Muscle of leg (tissue), 11 donors: ENCODE data around the gene PPT1. TPM values are rescaled to one million over a fixed set of nuclear protein-coding genes. Genes with fewer than 3 reads are reported as not detected.

ENCODE experiments used
- DNase-seq: peaks from one replicate; pipeline ENCODE4 v3.0.0; 2013
- H3K27ac ChIP-seq: one replicate; pipeline ENCODE4 v1.5.1; 2013; ENCODE audit warnings: mild to moderate bottlenecking, low read length, control low read depth
- H3K27me3 ChIP-seq: one replicate; pipeline ENCODE4 v1.6.1; 2013; ENCODE audit warnings: low read length; ENCODE audit not compliant: control insufficient read depth, insufficient read depth
- H3K36me3 ChIP-seq: one replicate; pipeline ENCODE4 v1.6.1; 2013; ENCODE audit warnings: low read length; ENCODE audit not compliant: control insufficient read depth, insufficient read depth
- H3K4me1 ChIP-seq: one replicate; pipeline ENCODE4 v1.6.1; 2013; ENCODE audit warnings: low read length; ENCODE audit not compliant: control insufficient read depth, insufficient read depth
- H3K4me3 ChIP-seq: one replicate; pipeline ENCODE4 v1.5.1; 2013; ENCODE audit warnings: low read length, control low read depth
- H3K9me3 ChIP-seq: replicated peaks from 2 replicates; pipeline ENCODE4 v1.6.1; 2013; ENCODE audit warnings: low read depth, low read length; ENCODE audit not compliant: control insufficient read depth
- WGBS: methylation state at CpG from one replicate; pipeline ENCODE4 v1.1.5; 2013; ENCODE audit warnings: missing lambda C conversion rate; ENCODE audit not compliant: insufficient coverage; 5-methylcytosine and 5-hydroxymethylcytosine counted together
- polyA plus RNA-seq, 8 donors: library from polyadenylated mRNA; unstranded; fragments of 120-200 nt; gene quantifications; one replicate each; pipeline versions ENCODE4 v1.2.1 to v1.2.3, GENCODE V29; 2013; ENCODE audit warnings: inconsistent platforms in 1 of 8, low replicate concordance in 1 of 8; ENCODE audit not compliant: insufficient read length in 8 of 8, insufficient read depth in 1 of 8
- total RNA-seq: library from RNA; stranded (reverse); fragments of 120-200 nt; gene quantifications from one replicate; pipeline ENCODE4 v1.2.4, GENCODE V29; 2013

PPT1 gene
- total and polyA plus RNA-seq, 9 donors = 38.9 to 68.4 (median 45.6) TPM

- Histone ChIP-seq H3K36me3 (peaks cover 27% of the 10 kb centered on the region), H3K4me1 (no peaks in the 10 kb centered on the region), H3K9me3 (no peaks in the 10 kb centered on the region), H3K27me3 (no peaks in the 10 kb centered on the region), H3K27ac (no peak overlapping the region), H3K4me3 (no peak overlapping the region)
- no peak for DNase-seq
- WGBS = no CpG with 5 or more reads among the region's 1 CpG
These were observed 39.6 kb downstream of the PPT1 start for GRCh38 chr1:40057310-40058030.

GRCh38 chr1:40056519-40057309, 40.3 kb downstream of the PPT1 start:
- Histone ChIP-seq H3K27ac (no peak overlapping the region), H3K4me1 (no peaks in the 10 kb centered on the region)

GRCh38 chr1:40053138-40053887, 43.7 kb downstream of the PPT1 start:
- no peak for DNase-seq
- H3K4me1 ChIP-seq = no peaks in the 10 kb centered on the region
- no peaks in the 10 kb centered on the region for H3K9me3 ChIP-seq
- WGBS = 71% methylated on average over 4 of the region's 11 CpGs
- H3K27me3 ChIP-seq = no peaks in the 10 kb centered on the region
- no peak overlapping the region for H3K27ac ChIP-seq
- H3K36me3 ChIP-seq = peaks cover 14% of the 10 kb centered on the region
- H3K4me3 ChIP-seq = no peak overlapping the region

More at GRCh38 chr1:40056519-40057309, 40.3 kb downstream of the PPT1 start:
- Histone ChIP-seq H3K36me3 (peaks cover 24% of the 10 kb centered on the region), H3K9me3 (no peaks in the 10 kb centered on the region), H3K4me3 (no peak overlapping the region), H3K27me3 (no peaks in the 10 kb centered on the region)
- no peak for DNase-seq
- WGBS = 100% methylated on average over 1 of the region's 5 CpGs

- H3K9me3 ChIP-seq = no peaks in the 10 kb centered on the region
- peaks cover 14% of the 10 kb centered on the region for H3K36me3 ChIP-seq
- H3K27me3 ChIP-seq = no peaks in the 10 kb centered on the region
- H3K4me1 ChIP-seq = no peaks in the 10 kb centered on the region
- no peak overlapping the region for H3K27ac ChIP-seq
- peak; percentile 37 for DNase-seq
- 67% methylated on average over 1 of the region's 3 CpGs for WGBS
- H3K4me3 ChIP-seq = no peak overlapping the region
These were observed 46.2 kb downstream of the PPT1 start for GRCh38 chr1:40050863-40051262.

- DNase-seq = no peak
- Histone ChIP-seq H3K4me1 (no peaks in the 10 kb centered on the region), H3K27me3 (no peaks in the 10 kb centered on the region), H3K9me3 (no peaks in the 10 kb centered on the region), H3K36me3 (peaks cover 11% of the 10 kb centered on the region), H3K4me3 (no peak overlapping the region), H3K27ac (no peak overlapping the region)
- 67% methylated on average over 1 of the region's 2 CpGs for WGBS
These were observed 47.3 kb downstream of the PPT1 start for GRCh38 chr1:40049725-40050124.

- DNase-seq = no peak
- 100% methylated on average over 2 of the region's 5 CpGs for WGBS
- no peak overlapping the region for H3K4me3 ChIP-seq
- H3K36me3 ChIP-seq = peaks cover 13% of the 10 kb centered on the region
- peak overlapping the region; percentile 55 for H3K27ac ChIP-seq
- H3K4me1 ChIP-seq = no peaks in the 10 kb centered on the region
- H3K9me3 ChIP-seq = no peaks in the 10 kb centered on the region
- no peaks in the 10 kb centered on the region for H3K27me3 ChIP-seq
These were observed 49.3 kb downstream of the PPT1 start for GRCh38 chr1:40047769-40048168.

GRCh38 chr1:40047276-40047675, 49.8 kb downstream of the PPT1 start:
- WGBS = no CpG with 5 or more reads among the region's 2 CpGs
- Histone ChIP-seq H3K27ac (peak overlapping the region; percentile 55), H3K27me3 (no peaks in the 10 kb centered on the region), H3K4me1 (peaks cover 3% of the 10 kb centered on the region), H3K4me3 (no peak overlapping the region), H3K36me3 (peaks cover 18% of the 10 kb centered on the region), H3K9me3 (no peaks in the 10 kb centered on the region)
- peak; percentile 27 for DNase-seq

GRCh38 chr1:40045766-40046165, 51.3 kb downstream of the PPT1 start:
- WGBS = 92% methylated on average over 2 of the region's 3 CpGs
- peaks cover 12% of the 10 kb centered on the region for H3K4me1 ChIP-seq
- H3K9me3 ChIP-seq = no peaks in the 10 kb centered on the region
- H3K27ac ChIP-seq = no peak overlapping the region
- no peak for DNase-seq
- no peak overlapping the region for H3K4me3 ChIP-seq
- peaks cover 19% of the 10 kb centered on the region for H3K36me3 ChIP-seq
- H3K27me3 ChIP-seq = no peaks in the 10 kb centered on the region

GRCh38 chr1:40045182-40045581, 51.9 kb downstream of the PPT1 start:
- Histone ChIP-seq H3K36me3 (peaks cover 17% of the 10 kb centered on the region), H3K27ac (no peak overlapping the region), H3K9me3 (no peaks in the 10 kb centered on the region), H3K27me3 (no peaks in the 10 kb centered on the region), H3K4me1 (peaks cover 12% of the 10 kb centered on the region), H3K4me3 (no peak overlapping the region)
- no peak for DNase-seq
- 80% methylated on average over 1 of the region's 4 CpGs for WGBS

- H3K4me3 ChIP-seq = no peak overlapping the region
- H3K27me3 ChIP-seq = no peaks in the 10 kb centered on the region
- peaks cover 14% of the 10 kb centered on the region for H3K36me3 ChIP-seq
- H3K4me1 ChIP-seq = peaks cover 18% of the 10 kb centered on the region
- no peak for DNase-seq
- no CpG with 5 or more reads among the region's 3 CpGs for WGBS
- no peaks in the 10 kb centered on the region for H3K9me3 ChIP-seq
- H3K27ac ChIP-seq = no peak overlapping the region
These were observed 52.9 kb downstream of the PPT1 start for GRCh38 chr1:40044110-40044509.
